OCI-LY1 (cell line): Measurements from ENCODE around the gene DGCR6L.
"Not testable (repeated sequence)": the region's sequence is repeated elsewhere in the genome, so short reads cannot be mapped to it uniquely, and the experiment has no call there.

Source experiments
- H2AFZ ChIP-seq: fragments of 200-600 bp; sonication (generic), shearing (Covaris generic); 2 replicates; pipeline ENCODE4 v1.6.0; 2014; ENCODE audit warnings: antibody characterized with exemption, mild to moderate bottlenecking, low read length
- H3F3A ChIP-seq: fragments of 200-600 bp; sonication (generic), shearing (Covaris generic); 2 replicates; pipeline ENCODE4 v1.6.0; 2014; ENCODE audit warnings: mild to moderate bottlenecking, antibody characterized with exemption, low read length, moderate library complexity; ENCODE audit not compliant: insufficient read depth
- H3K27ac ChIP-seq: fragments of 200-600 bp; sonication (generic); 2 replicates; pipeline ENCODE4 v1.5.1; 2014; ENCODE audit warnings: low read length, mixed run types, mild to moderate bottlenecking, low read depth; ENCODE audit not compliant: poor library complexity, severe bottlenecking
- H3K27me3 ChIP-seq: fragments of 200-600 bp; sonication (generic); 2 replicates; pipeline ENCODE4 v1.6.0; 2014; ENCODE audit warnings: antibody characterized with exemption, mild to moderate bottlenecking, low read length, moderate library complexity; ENCODE audit not compliant: insufficient read depth
- H3K36me3 ChIP-seq: fragments of 200-600 bp; sonication (generic); 2 replicates; pipeline ENCODE4 v1.6.1; 2014; ENCODE audit warnings: mild to moderate bottlenecking, antibody characterized with exemption, low read length, moderate library complexity, mixed read lengths; ENCODE audit not compliant: insufficient read depth
- H3K4me1 ChIP-seq: fragments of 200-600 bp; sonication (generic); 2 replicates; pipeline ENCODE4 v1.5.1; 2014; ENCODE audit warnings: mild to moderate bottlenecking, low read length, moderate library complexity; ENCODE audit not compliant: insufficient read depth, severe bottlenecking
- H3K4me2 ChIP-seq: fragments of 200-600 bp; sonication (generic), shearing (Covaris generic); 2 replicates; pipeline ENCODE4 v1.6.1; 2014; ENCODE audit warnings: low read length
- H3K4me3 ChIP-seq: fragments of 200-600 bp; sonication (generic); 2 replicates; pipeline ENCODE4 v1.5.1; 2014; ENCODE audit warnings: low read length, low read depth, mild to moderate bottlenecking, mixed read lengths; ENCODE audit not compliant: poor library complexity, severe bottlenecking
- H3K79me2 ChIP-seq: fragments of 200-600 bp; shearing (Covaris generic); 2 replicates; pipeline ENCODE4 v1.6.1; 2016; ENCODE audit warnings: mixed run types, low read length, mixed read lengths; ENCODE audit not compliant: insufficient read depth
- H3K9ac ChIP-seq: fragments of 200-600 bp; sonication (generic), shearing (Covaris generic); 2 replicates; pipeline ENCODE4 v1.6.1; 2014; ENCODE audit warnings: mild to moderate bottlenecking, low read length, mixed read lengths
- H3K9me2 ChIP-seq: fragments of 200-600 bp; sonication (generic), shearing (Covaris generic); 2 replicates; pipeline ENCODE4 v1.6.1; 2014; ENCODE audit warnings: low read depth, mild to moderate bottlenecking, low read length, mixed read lengths
- H3K9me3 ChIP-seq: fragments of 200-600 bp; shearing (Covaris generic); 2 replicates; pipeline ENCODE4 v1.6.1; 2014; ENCODE audit warnings: low read length, mixed read lengths
- H4K20me1 ChIP-seq: fragments of 200-600 bp; sonication (generic), shearing (Covaris generic); 2 replicates; pipeline ENCODE4 v1.6.0; 2016; ENCODE audit warnings: mild to moderate bottlenecking, low read length; ENCODE audit not compliant: insufficient read depth
- EZH2 ChIP-seq: fragments of 200-600 bp; sonication (generic), shearing (Covaris generic); IDR thresholded peaks from 2 replicates; pipeline ENCODE4 v1.8.0; 2017; ENCODE audit warnings: borderline replicate concordance, mixed run types, mild to moderate bottlenecking, antibody characterized with exemption, low read length, moderate library complexity, mixed read lengths
- TF ChIP-seq, protein P1 (sequence below): fragments of 200-600 bp; sonication (generic), shearing (Covaris generic); IDR thresholded peaks from 2 replicates; pipeline ENCODE4 v1.5.1; 2017; ENCODE audit warnings: mild to moderate bottlenecking, antibody characterized with exemption, low read length, moderate library complexity, mixed read lengths

Gene DGCR6L

DNA sequence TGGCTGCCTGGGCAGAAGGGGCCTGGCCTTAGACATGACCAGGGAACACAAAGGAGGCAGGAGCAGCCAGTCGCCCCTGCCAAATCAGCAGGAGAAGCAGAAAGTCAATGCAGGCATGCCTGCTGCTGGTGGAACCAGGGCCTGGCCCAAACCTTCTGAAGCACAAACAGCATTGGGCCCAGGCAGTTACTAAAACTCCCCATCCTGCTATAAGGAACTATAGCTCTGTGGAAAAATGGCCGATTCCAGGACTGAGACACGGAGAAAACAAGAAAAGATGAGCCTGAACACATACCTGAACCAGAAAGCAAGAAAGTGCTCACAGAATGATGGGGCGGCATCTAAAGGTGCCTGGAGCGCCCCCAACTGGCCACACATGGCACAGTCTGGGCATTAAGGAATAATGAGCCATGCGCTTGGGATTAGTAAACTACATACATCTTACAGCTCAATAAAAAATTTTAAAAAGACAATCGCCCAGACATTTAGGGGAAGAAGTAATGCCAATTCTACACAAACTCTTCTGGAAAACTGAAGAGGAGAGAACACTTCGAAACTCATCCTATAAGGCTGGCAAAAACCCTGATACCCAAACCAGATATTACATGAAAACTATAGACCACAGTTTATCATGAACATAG lies 2.3 kb downstream of the DGCR6L start:
- not testable (repeated sequence) for H3K9me2 ChIP-seq, H3K9me3 ChIP-seq, H3K4me3 ChIP-seq, H3K36me3 ChIP-seq, H3K79me2 ChIP-seq, H4K20me1 ChIP-seq, H3K9ac ChIP-seq, H3F3A ChIP-seq, H3K27me3 ChIP-seq, H3K27ac ChIP-seq, H2AFZ ChIP-seq
- TF ChIP-seq, protein P1, sequence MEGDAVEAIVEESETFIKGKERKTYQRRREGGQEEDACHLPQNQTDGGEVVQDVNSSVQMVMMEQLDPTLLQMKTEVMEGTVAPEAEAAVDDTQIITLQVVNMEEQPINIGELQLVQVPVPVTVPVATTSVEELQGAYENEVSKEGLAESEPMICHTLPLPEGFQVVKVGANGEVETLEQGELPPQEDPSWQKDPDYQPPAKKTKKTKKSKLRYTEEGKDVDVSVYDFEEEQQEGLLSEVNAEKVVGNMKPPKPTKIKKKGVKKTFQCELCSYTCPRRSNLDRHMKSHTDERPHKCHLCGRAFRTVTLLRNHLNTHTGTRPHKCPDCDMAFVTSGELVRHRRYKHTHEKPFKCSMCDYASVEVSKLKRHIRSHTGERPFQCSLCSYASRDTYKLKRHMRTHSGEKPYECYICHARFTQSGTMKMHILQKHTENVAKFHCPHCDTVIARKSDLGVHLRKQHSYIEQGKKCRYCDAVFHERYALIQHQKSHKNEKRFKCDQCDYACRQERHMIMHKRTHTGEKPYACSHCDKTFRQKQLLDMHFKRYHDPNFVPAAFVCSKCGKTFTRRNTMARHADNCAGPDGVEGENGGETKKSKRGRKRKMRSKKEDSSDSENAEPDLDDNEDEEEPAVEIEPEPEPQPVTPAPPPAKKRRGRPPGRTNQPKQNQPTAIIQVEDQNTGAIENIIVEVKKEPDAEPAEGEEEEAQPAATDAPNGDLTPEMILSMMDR, result peak; percentile 69
- Histone ChIP-seq H3K4me2 (peak overlapping the region; percentile 50; the same call in 1 of the 2 replicates), H3K4me1 (peaks cover 25% of the 10 kb centered on the region)

DNA sequence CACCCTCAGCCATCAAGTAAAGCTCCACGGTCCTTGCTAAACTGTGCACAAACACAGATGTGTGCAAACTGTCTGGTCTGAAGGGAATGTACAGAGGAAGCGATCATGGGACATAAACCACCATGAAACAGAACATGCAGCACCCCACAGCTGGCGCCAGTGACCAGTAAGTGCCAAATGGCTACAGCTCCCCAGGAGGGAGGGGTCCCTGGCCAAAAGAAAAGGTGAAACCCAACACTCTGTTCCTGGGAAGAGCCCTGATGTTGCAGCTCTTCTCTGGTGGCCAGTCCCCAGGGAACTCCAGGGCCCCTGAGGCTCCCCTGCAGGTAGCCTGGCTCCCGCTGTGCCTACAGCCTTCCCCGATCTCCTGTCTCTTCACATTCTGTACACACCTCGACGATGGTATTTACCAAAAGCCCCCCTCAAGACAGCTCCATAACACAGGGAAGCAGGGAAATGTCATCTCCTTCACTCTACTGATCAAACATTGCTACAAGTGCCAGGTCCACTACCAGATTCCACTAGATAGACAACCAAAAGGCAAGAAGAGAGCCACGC lies 2.9 kb downstream of the DGCR6L start:
- Histone ChIP-seq H3K9me2 (no peaks in the 10 kb centered on the region), H3K27ac (no peak overlapping the region), H3K4me1 (peaks cover 25% of the 10 kb centered on the region), H3K4me3 (no peak overlapping the region), H3K79me2 (no peaks in the 10 kb centered on the region), H3F3A (no peaks in the 10 kb centered on the region), H2AFZ (no peak overlapping the region), H3K27me3 (no peaks in the 10 kb centered on the region), H4K20me1 (no peaks in the 10 kb centered on the region), H3K9ac (no peak overlapping the region), H3K36me3 (no peaks in the 10 kb centered on the region), H3K4me2 (no peak overlapping the region), H3K9me3 (no peaks in the 10 kb centered on the region)
- TF ChIP-seq, protein P1, result no peak
- no peak for TF ChIP-seq EZH2

DNA sequence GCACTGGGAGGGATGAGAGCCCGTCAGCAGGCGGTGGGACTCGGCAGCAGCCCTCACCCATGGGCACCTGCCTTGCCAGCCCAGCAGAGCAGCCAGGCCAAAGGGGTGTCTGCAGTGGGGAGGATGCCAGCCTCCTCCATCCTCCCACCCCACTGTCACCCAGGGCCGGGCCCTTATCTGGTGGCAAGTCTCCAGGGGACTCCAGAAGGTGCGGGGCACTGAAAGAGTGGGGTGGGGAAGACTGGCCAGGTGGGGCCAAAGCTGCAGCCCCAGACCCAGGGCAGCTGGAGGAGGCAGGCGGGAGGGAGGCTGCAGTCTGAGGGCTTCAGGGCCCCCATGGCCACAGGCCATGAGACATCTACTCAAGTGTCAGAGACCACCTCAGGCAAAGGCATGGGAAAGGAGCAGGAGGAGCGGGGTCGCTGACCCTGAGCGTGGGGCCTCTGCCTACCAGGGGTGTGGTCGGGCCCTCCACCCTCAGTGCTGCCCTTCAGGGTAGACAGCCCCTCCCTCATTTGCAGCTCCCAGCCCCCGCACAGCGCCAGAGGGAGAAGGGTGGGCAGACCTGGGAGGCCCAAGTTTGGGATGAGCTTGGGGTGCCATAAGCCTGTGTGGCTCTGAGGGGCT lies 3.5 kb downstream of the DGCR6L start:
- no peak overlapping the region for H3K4me2 ChIP-seq
- H3K27me3 ChIP-seq, result no peaks in the 10 kb centered on the region

More for the DNA sequence above, 3.5 kb downstream of the DGCR6L start:
- H4K20me1 ChIP-seq, result no peaks in the 10 kb centered on the region
- peaks cover 25% of the 10 kb centered on the region for H3K4me1 ChIP-seq
- no peaks in the 10 kb centered on the region for H3K9me3 ChIP-seq
- no peak for TF ChIP-seq EZH2
- TF ChIP-seq, protein P1, result no peak
- no peak overlapping the region for H3K27ac ChIP-seq
- H3K9ac ChIP-seq, result no peak overlapping the region
- no peak overlapping the region for H3K4me3 ChIP-seq
- H3K36me3 ChIP-seq, result no peaks in the 10 kb centered on the region
- no peak overlapping the region for H2AFZ ChIP-seq
- H3K79me2 ChIP-seq, result no peaks in the 10 kb centered on the region
- no peaks in the 10 kb centered on the region for H3K9me2 ChIP-seq
- no peaks in the 10 kb centered on the region for H3F3A ChIP-seq
